Lower leg skin (tissue), 3 donors: ENCODE results near the gene CTSF.

Source experiments
- POLR2A ChIP-seq, 2 donors: fragments of 450-650 bp; IDR thresholded peaks; one replicate each; pipeline ENCODE4 v1.6.1; 2016 to 2017; ENCODE audit warnings: antibody characterized with exemption in 2 of 2, mild to moderate bottlenecking in 1 of 2, moderate library complexity in 1 of 2
- TF ChIP-seq, protein P1 (sequence below), 3 donors: fragments of 450-650 bp; IDR thresholded peaks; one replicate each; pipeline ENCODE4 v1.5.1; 2016; ENCODE audit warnings: antibody characterized with exemption in 3 of 3, mild to moderate bottlenecking in 3 of 3, moderate library complexity in 2 of 3

DNA sequence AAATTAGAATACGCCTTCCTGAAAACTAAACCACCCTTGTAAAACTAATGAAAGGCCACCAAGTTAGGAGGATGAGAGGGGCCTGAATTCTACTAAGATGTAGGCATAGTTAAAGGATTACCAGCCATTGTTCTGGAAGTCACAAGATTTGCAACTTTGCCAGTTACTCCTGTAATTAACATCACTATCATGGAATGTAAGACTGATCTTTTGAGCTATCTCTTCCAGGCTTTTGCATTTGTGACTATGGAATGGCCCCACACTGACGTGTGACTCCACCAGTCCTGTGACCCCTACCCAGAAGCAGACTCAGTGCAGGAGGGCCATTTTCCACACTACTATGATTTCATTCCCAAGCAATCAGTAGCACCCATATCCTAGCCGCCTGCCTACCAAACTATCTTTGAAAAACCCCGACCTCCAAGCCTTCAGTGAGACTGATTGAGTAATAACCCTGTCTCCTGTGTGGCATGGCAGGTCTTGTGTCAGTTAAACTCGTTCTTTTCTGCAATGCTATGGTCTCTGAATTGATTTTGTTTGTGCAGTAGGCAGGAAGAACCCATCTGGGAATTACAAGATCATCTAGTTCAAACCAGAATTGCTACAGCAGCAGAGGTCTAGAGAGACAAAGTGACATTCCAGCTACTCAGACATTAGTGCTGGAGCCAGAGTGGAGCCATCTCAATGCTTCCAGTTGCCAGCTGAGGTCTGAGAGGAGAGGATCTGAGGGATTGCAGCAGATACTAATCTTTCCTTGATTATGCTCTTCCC is 1.9 kb upstream of the CTSF start:
- TF ChIP-seq, protein P1, sequence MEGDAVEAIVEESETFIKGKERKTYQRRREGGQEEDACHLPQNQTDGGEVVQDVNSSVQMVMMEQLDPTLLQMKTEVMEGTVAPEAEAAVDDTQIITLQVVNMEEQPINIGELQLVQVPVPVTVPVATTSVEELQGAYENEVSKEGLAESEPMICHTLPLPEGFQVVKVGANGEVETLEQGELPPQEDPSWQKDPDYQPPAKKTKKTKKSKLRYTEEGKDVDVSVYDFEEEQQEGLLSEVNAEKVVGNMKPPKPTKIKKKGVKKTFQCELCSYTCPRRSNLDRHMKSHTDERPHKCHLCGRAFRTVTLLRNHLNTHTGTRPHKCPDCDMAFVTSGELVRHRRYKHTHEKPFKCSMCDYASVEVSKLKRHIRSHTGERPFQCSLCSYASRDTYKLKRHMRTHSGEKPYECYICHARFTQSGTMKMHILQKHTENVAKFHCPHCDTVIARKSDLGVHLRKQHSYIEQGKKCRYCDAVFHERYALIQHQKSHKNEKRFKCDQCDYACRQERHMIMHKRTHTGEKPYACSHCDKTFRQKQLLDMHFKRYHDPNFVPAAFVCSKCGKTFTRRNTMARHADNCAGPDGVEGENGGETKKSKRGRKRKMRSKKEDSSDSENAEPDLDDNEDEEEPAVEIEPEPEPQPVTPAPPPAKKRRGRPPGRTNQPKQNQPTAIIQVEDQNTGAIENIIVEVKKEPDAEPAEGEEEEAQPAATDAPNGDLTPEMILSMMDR (IDR thresholded peaks at IDR 0.05), result no peak
- no peak for TF ChIP-seq POLR2A (IDR thresholded peaks at IDR 0.05)
